ENCODE data around the gene PNP.

Gene PNP

DNA sequence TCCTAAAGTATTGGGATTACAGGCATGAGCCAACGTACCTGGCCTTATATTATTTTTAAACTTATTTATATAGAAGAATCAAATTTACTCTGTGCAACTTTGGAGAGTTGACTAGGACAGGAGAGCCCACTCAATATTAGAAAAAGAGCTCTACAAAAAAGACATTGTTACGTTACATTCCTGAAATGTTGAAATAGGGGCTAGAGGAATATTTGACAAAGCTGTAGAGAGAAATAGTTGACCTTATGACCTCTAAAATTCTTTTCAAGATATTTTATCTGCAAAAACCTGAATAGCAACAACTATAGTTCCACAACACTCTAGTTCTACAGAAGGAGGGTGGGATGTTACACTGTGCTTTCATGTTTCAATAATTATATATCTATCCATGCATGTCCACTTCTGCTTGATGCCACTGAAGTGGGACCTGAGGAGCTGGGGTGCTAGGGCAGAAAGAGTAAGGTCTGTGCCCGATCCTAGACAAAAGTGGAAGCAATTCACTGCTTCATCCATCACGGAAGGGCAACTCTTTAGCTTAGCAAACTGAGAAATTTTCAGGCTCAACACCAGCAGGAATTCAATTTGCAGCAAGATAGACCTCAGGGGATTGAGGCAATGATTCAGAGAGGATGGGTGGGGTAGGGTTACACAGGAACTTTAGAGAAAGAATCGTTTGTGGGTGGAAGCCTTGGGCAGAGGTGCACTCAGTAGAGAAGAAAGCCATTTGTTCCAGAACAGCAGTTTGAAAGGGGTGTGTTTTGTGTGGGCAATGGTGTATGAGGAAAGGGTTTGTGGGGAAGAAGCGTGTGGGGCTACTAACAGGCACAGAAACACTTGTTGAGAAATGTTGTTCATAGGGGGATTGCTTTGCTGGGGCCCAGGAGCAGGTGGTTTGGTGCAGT lies 20.1 kb downstream of the PNP start:
- Histone ChIP-seq H3K36me3 (ENCODE audit: control insufficient read depth in 2 of 2, insufficient read depth in 2 of 2, low read length in 2 of 2) (no peaks in the 10 kb centered on the region), H3K9ac (ENCODE audit: low read depth in 1 of 2, low read length in 2 of 2) (no peak overlapping the region), H3K27ac (ENCODE audit: low read depth in 2 of 2, low read length in 2 of 2) (no peak overlapping the region), H3K9me3 (ENCODE audit: control insufficient read depth in 2 of 2, low read length in 2 of 2) (no peaks in the 10 kb centered on the region), H3K27me3 (ENCODE audit: control insufficient read depth in 2 of 2, insufficient read depth in 2 of 2, low read length in 2 of 2) (no peaks in the 10 kb centered on the region), H3K4me3 (ENCODE audit: low read length in 2 of 2) (no peak overlapping the region), H3K4me1 (ENCODE audit: control insufficient read depth in 2 of 2, insufficient read depth in 2 of 2, low read length in 2 of 2) (no peaks in the 10 kb centered on the region)

- peak overlapping the region in 1 of 2 donors; percentile 43 for H3K27ac ChIP-seq (ENCODE audit: low read depth in 2 of 2, low read length in 2 of 2)
- no peaks in the 10 kb centered on the region for H3K4me1 ChIP-seq (ENCODE audit: control insufficient read depth in 2 of 2, insufficient read depth in 2 of 2, low read length in 2 of 2)
- H3K4me3 ChIP-seq (ENCODE audit: low read length in 2 of 2): no peak overlapping the region
- no peak overlapping the region for H3K9ac ChIP-seq (ENCODE audit: low read depth in 1 of 2, low read length in 2 of 2)
- H3K9me3 ChIP-seq (ENCODE audit: control insufficient read depth in 2 of 2, low read length in 2 of 2): no peaks in the 10 kb centered on the region
- no peaks in the 10 kb centered on the region for H3K36me3 ChIP-seq (ENCODE audit: control insufficient read depth in 2 of 2, insufficient read depth in 2 of 2, low read length in 2 of 2)
- H3K27me3 ChIP-seq (ENCODE audit: control insufficient read depth in 2 of 2, insufficient read depth in 2 of 2, low read length in 2 of 2): no peaks in the 10 kb centered on the region
Measured at GRCh38 chr14:20490563-20490962, 21.4 kb downstream of the PNP start.

GRCh38 chr14:20492486-20492885 lies 23.3 kb downstream of the PNP start:
- H3K36me3 ChIP-seq (ENCODE audit: control insufficient read depth in 2 of 2, insufficient read depth in 2 of 2, low read length in 2 of 2): no peaks in the 10 kb centered on the region
- no peaks in the 10 kb centered on the region for H3K4me1 ChIP-seq (ENCODE audit: control insufficient read depth in 2 of 2, insufficient read depth in 2 of 2, low read length in 2 of 2)
- H3K27ac ChIP-seq (ENCODE audit: low read depth in 2 of 2, low read length in 2 of 2): no peak overlapping the region
- no peaks in the 10 kb centered on the region for H3K9me3 ChIP-seq (ENCODE audit: control insufficient read depth in 2 of 2, low read length in 2 of 2)
- H3K9ac ChIP-seq (ENCODE audit: low read depth in 1 of 2, low read length in 2 of 2): no peak overlapping the region
- H3K4me3 ChIP-seq (ENCODE audit: low read length in 2 of 2): no peak overlapping the region
- no peaks in the 10 kb centered on the region for H3K27me3 ChIP-seq (ENCODE audit: control insufficient read depth in 2 of 2, insufficient read depth in 2 of 2, low read length in 2 of 2)

DNA sequence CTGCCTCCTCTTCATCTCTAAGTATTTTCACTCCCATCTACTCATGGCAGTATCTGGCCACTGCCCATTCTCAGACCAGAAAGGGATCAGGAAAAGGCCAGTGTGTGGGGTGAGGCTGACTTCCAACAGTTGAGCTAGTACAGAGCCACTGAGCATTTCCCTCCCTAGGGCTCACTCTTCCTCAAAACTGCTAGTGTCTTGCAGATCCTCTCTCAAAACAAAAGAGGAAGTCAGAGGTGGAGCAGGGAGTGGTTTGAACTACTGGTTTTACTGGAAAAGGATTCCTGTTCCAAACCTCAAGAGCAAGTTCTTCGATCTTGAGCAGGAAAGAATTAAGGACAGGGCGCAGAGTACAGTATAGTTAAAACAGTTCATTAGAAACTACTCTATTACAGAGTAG lies 24.4 kb downstream of the PNP start:
- Histone ChIP-seq H3K9ac (ENCODE audit: low read depth in 1 of 2, low read length in 2 of 2) (no peak overlapping the region), H3K27me3 (ENCODE audit: control insufficient read depth in 2 of 2, insufficient read depth in 2 of 2, low read length in 2 of 2) (no peaks in the 10 kb centered on the region), H3K4me3 (ENCODE audit: low read length in 2 of 2) (no peak overlapping the region), H3K9me3 (ENCODE audit: control insufficient read depth in 2 of 2, low read length in 2 of 2) (no peaks in the 10 kb centered on the region), H3K36me3 (ENCODE audit: control insufficient read depth in 2 of 2, insufficient read depth in 2 of 2, low read length in 2 of 2) (no peaks in the 10 kb centered on the region), H3K4me1 (ENCODE audit: control insufficient read depth in 2 of 2, insufficient read depth in 2 of 2, low read length in 2 of 2) (no peaks in the 10 kb centered on the region), H3K27ac (ENCODE audit: low read depth in 2 of 2, low read length in 2 of 2) (no peak overlapping the region)

DNA sequence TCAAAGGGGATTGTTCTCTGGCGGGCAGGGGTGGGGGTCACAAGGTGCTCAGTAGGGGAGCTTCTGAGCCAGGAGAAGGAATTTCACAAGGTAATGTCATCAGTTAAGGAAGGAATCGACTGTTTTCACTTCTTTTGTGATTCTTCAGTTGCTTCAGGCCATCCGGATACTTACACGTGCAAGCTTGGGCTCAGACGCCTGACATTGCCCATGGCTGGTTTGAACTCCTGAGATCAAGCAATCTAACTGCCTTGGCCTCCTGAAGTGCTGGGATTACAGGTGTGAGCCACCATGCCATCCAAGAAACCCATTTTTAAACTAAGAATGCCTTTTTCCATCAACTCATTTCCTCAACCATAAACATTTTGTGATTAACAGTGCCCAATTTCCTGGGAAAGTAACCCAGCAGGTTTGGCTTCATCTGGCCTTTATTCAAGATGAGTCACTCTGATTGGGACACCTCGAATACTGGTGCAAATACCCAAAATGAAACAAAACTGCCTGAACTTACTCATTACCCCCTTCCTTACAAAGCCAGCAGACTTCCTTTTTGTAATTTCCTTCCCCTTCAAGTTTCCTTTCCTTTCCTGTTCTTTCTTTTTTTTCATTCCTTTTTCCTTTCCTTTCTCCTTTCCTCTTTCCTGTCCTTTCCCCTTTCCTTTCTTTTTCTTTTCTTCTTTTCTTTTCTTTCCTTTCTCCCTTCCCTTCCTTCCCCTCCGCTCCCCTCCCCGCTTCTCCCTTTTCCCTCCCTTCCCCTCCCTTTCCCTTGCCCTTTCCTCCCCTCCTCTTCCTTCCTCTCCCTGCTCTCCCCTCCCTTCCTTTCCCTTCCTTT lies 25.9 kb downstream of the PNP start:
- no peaks in the 10 kb centered on the region for H3K27me3 ChIP-seq (ENCODE audit: control insufficient read depth in 2 of 2, insufficient read depth in 2 of 2, low read length in 2 of 2)
- H3K27ac ChIP-seq (ENCODE audit: low read depth in 2 of 2, low read length in 2 of 2): no peak overlapping the region
- no peaks in the 10 kb centered on the region for H3K4me1 ChIP-seq (ENCODE audit: control insufficient read depth in 2 of 2, insufficient read depth in 2 of 2, low read length in 2 of 2)
- no peaks in the 10 kb centered on the region for H3K36me3 ChIP-seq (ENCODE audit: control insufficient read depth in 2 of 2, insufficient read depth in 2 of 2, low read length in 2 of 2)
- H3K4me3 ChIP-seq (ENCODE audit: low read length in 2 of 2): no peak overlapping the region
- no peak overlapping the region for H3K9ac ChIP-seq (ENCODE audit: low read depth in 1 of 2, low read length in 2 of 2)
- no peaks in the 10 kb centered on the region for H3K9me3 ChIP-seq (ENCODE audit: control insufficient read depth in 2 of 2, low read length in 2 of 2)

DNA sequence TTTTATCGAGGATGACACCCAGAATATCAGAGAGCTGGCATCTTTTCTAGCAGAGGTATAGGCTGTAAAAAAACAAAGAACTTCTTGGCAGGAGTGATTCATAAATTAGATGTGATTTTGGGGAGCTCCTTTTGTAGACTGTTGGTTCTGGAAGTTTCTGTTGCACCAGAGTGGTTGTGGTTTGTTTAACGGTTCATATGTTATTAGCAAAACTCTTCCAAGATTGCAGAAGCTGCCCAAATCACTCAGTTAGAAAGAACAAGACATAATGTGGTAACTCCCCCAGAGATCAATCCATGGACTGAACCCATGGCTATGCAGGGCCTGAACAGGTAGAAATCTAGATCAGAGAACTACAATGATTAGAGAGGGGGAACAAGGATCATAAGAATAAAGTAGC lies 29.4 kb downstream of the PNP start:
- Histone ChIP-seq H3K27ac (ENCODE audit: low read depth in 2 of 2, low read length in 2 of 2) (no peak overlapping the region), H3K9me3 (ENCODE audit: control insufficient read depth in 2 of 2, low read length in 2 of 2) (no peaks in the 10 kb centered on the region), H3K4me3 (ENCODE audit: low read length in 2 of 2) (no peak overlapping the region), H3K27me3 (ENCODE audit: control insufficient read depth in 2 of 2, insufficient read depth in 2 of 2, low read length in 2 of 2) (no peaks in the 10 kb centered on the region), H3K9ac (ENCODE audit: low read depth in 1 of 2, low read length in 2 of 2) (no peak overlapping the region), H3K4me1 (ENCODE audit: control insufficient read depth in 2 of 2, insufficient read depth in 2 of 2, low read length in 2 of 2) (no peaks in the 10 kb centered on the region), H3K36me3 (ENCODE audit: control insufficient read depth in 2 of 2, insufficient read depth in 2 of 2, low read length in 2 of 2) (no peaks in the 10 kb centered on the region)

DNA sequence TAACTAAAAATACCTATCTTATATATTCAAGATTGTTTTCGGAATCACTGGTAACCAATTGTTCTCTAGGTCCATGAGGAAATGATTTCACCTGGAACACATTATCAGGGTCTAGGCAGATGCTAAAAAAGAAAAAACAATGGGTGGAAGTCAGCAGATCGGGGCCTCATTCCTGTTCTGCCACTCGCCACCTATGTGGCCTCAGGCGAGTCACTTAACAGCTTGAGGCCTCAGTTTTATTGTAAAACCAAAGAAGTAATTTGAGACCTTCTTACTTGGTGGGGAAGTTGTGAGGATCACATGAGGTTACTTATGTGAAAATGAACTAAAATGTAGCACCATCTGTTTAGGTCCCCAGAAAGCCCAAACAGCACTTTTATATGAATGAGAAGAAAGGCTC lies 29.9 kb downstream of the PNP start:
- Histone ChIP-seq H3K36me3 (ENCODE audit: control insufficient read depth in 2 of 2, insufficient read depth in 2 of 2, low read length in 2 of 2) (no peaks in the 10 kb centered on the region), H3K4me1 (ENCODE audit: control insufficient read depth in 2 of 2, insufficient read depth in 2 of 2, low read length in 2 of 2) (no peaks in the 10 kb centered on the region), H3K27ac (ENCODE audit: low read depth in 2 of 2, low read length in 2 of 2) (no peak overlapping the region), H3K4me3 (ENCODE audit: low read length in 2 of 2) (no peak overlapping the region), H3K27me3 (ENCODE audit: control insufficient read depth in 2 of 2, insufficient read depth in 2 of 2, low read length in 2 of 2) (no peaks in the 10 kb centered on the region), H3K9ac (ENCODE audit: low read depth in 1 of 2, low read length in 2 of 2) (no peak overlapping the region), H3K9me3 (ENCODE audit: control insufficient read depth in 2 of 2, low read length in 2 of 2) (no peaks in the 10 kb centered on the region)

DNA sequence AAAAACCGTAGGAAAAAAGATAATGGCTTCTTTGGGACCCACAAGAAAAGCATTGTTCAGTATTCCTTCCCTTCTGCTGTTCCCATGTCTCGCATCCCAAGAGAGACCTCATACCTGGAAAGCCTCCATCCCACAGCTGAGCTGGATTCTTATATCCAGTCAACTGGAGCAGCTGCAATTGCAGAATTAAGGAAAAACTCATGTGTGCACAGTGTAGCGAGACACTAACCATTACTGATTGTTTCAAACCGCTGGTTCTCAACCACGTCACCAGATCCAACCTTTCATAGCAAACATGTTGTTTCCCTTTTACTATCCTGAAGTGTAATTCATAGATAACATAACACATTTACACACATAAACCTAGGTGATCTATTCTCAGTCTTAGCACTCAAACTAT lies 30.7 kb downstream of the PNP start:
- Histone ChIP-seq H3K4me3 (ENCODE audit: low read length in 2 of 2) (no peak overlapping the region), H3K9ac (ENCODE audit: low read depth in 1 of 2, low read length in 2 of 2) (no peak overlapping the region), H3K36me3 (ENCODE audit: control insufficient read depth in 2 of 2, insufficient read depth in 2 of 2, low read length in 2 of 2) (no peaks in the 10 kb centered on the region), H3K27ac (ENCODE audit: low read depth in 2 of 2, low read length in 2 of 2) (no peak overlapping the region), H3K27me3 (ENCODE audit: control insufficient read depth in 2 of 2, insufficient read depth in 2 of 2, low read length in 2 of 2) (no peaks in the 10 kb centered on the region), H3K4me1 (ENCODE audit: control insufficient read depth in 2 of 2, insufficient read depth in 2 of 2, low read length in 2 of 2) (no peaks in the 10 kb centered on the region), H3K9me3 (ENCODE audit: control insufficient read depth in 2 of 2, low read length in 2 of 2) (no peaks in the 10 kb centered on the region)

GRCh38 chr14:20501346-20501745 lies 32.1 kb downstream of the PNP start:
- no peak overlapping the region for H3K27ac ChIP-seq (ENCODE audit: low read depth in 2 of 2, low read length in 2 of 2)
- no peak overlapping the region for H3K4me3 ChIP-seq (ENCODE audit: low read length in 2 of 2)
- no peaks in the 10 kb centered on the region for H3K27me3 ChIP-seq (ENCODE audit: control insufficient read depth in 2 of 2, insufficient read depth in 2 of 2, low read length in 2 of 2)
- H3K4me1 ChIP-seq (ENCODE audit: control insufficient read depth in 2 of 2, insufficient read depth in 2 of 2, low read length in 2 of 2): no peaks in the 10 kb centered on the region
- no peaks in the 10 kb centered on the region for H3K9me3 ChIP-seq (ENCODE audit: control insufficient read depth in 2 of 2, low read length in 2 of 2)
- H3K9ac ChIP-seq (ENCODE audit: low read depth in 1 of 2, low read length in 2 of 2): no peak overlapping the region
- no peaks in the 10 kb centered on the region for H3K36me3 ChIP-seq (ENCODE audit: control insufficient read depth in 2 of 2, insufficient read depth in 2 of 2, low read length in 2 of 2)

- Histone ChIP-seq H3K27me3 (ENCODE audit: control insufficient read depth in 2 of 2, insufficient read depth in 2 of 2, low read length in 2 of 2) (no peaks in the 10 kb centered on the region), H3K9ac (ENCODE audit: low read depth in 1 of 2, low read length in 2 of 2) (no peak overlapping the region), H3K9me3 (ENCODE audit: control insufficient read depth in 2 of 2, low read length in 2 of 2) (no peaks in the 10 kb centered on the region), H3K4me3 (ENCODE audit: low read length in 2 of 2) (no peak overlapping the region), H3K27ac (ENCODE audit: low read depth in 2 of 2, low read length in 2 of 2) (no peak overlapping the region), H3K4me1 (ENCODE audit: control insufficient read depth in 2 of 2, insufficient read depth in 2 of 2, low read length in 2 of 2) (no peaks in the 10 kb centered on the region), H3K36me3 (ENCODE audit: control insufficient read depth in 2 of 2, insufficient read depth in 2 of 2, low read length in 2 of 2) (no peaks in the 10 kb centered on the region)
Measured at GRCh38 chr14:20503898-20504297, 34.7 kb downstream of the PNP start.
